Mucosa of descending colon (tissue), 3 donors: ENCODE data around the gene VPREB1. TPM values are rescaled to one million over a fixed set of nuclear protein-coding genes. Genes with fewer than 3 reads are reported as not detected.

Experiments
- ATAC-seq: fragments of 200-7000 bp; cut with Tn5 transposase; one replicate; pipeline ENCODE4 v1.9.1; 2020; ENCODE audit warnings: mild to moderate bottlenecking, moderate library complexity
- DNase-seq, 3 donors: peaks; one replicate each; pipeline ENCODE4 v3.0.0-alpha.2; 2020
- H3K36me3 ChIP-seq: fragments of 200-600 bp; one replicate; pipeline ENCODE4 v1.8.0; 2021; ENCODE audit warnings: low read depth, mild to moderate bottlenecking
- H3K4me1 ChIP-seq: fragments of 200-600 bp; one replicate; pipeline ENCODE4 v1.8.0; 2021; ENCODE audit warnings: low read depth, mild to moderate bottlenecking
- H3K4me3 ChIP-seq: fragments of 200-600 bp; one replicate; pipeline ENCODE4 v1.8.0; 2021; ENCODE audit warnings: mild to moderate bottlenecking
- H3K9me3 ChIP-seq: fragments of 200-600 bp; one replicate; pipeline ENCODE4 v1.8.0; 2021; ENCODE audit warnings: mild to moderate bottlenecking
- intact Hi-C, 2 donors: fragments of 100-400 bp; cut with DNase I in 1 of 2; cut with micrococcal nuclease in 1 of 2; formaldehyde crosslinking; loops; one replicate each; pipeline versions ENCODE4 v1.11.0 to v1.11.1; 2022; cut with DNase I, micrococcal nuclease
- long read RNA-seq, 2 donors: library from polyadenylated mRNA; unstranded; transcript quantifications; one replicate each; pipeline ENCODE4 v2.0.0, GENCODE V29; 2019 to 2021
- total RNA-seq, 3 donors: library from RNA; stranded (reverse); fragmentation: NEBNext Ultra II Directional in 2 of 3; extraction: Animal tissue kit (Norgen Biotek cat#: 25700) in 2 of 3; gene quantifications; one replicate each; pipeline versions ENCODE4 v1.2.1 to v1.2.4, GENCODE V29; 2021 to 2023
- TF ChIP-seq, protein P1 (sequence below): fragments of 200-600 bp; IDR thresholded peaks from one replicate; pipeline ENCODE4 v1.8.0; 2022; ENCODE audit warnings: antibody characterized with exemption, mild to moderate bottlenecking
- donor health status: DM: no; HTN: no; CAD: no; lungs with moderate emphysema.
- donor health status: DM: no; HTN: no; CAD: no.
- donor health status: DM: no; HTN: yes; CAD: no.

The VPREB1 gene, protein sequence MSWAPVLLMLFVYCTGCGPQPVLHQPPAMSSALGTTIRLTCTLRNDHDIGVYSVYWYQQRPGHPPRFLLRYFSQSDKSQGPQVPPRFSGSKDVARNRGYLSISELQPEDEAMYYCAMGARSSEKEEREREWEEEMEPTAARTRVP
- total RNA-seq, result not detected
- long read RNA-seq, donor 1, result 0 reads
- long read RNA-seq, donor 2, result 0 reads

DNA sequence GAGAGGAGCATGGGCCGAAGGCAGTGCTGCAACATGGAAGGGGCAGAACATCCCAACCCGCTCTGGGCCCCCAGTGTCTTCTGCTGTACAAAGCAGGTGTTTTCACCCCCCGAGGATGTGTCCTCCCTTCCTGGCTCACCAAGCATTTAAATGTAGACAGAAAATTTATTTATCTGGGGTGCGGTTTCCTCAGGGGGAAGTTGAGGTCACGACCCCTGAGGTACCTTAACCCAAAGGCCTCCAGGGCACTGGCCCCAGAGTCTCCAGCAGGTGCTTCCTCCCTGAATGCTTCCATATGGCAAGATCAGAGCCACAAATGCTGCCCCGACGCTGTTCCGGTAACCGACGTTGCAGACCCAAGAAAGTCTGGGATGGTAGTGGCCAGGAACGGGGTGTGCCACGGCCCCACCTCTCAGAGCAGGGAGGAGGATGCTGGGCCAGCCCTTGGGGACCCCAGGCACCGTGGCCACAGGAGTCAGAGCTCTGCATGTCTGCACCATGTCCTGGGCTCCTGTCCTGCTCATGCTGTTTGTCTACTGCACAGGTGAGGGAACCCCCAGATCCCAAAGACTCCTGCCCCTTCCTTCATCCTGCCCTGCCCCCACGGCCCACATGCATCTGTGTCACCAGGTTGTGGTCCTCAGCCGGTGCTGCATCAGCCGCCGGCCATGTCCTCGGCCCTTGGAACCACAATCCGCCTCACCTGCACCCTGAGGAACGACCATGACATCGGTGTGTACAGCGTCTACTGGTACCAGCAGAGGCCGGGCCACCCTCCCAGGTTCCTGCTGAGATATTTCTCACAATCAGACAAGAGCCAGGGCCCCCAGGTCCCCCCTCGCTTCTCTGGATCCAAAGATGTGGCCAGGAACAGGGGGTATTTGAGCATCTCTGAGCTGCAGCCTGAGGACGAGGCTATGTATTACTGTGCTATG is at the start of gene VPREB1:
Gene VPREB1, plus strand, starts transcription at position 471 of the 935 bp plus-strand sequence. Its CDS starts 28 bp downstream, at position 499.
- ATAC-seq (no peak), DNase-seq (no peak)
- intact Hi-C loops, result no loop called here
- TF ChIP-seq, protein P1, sequence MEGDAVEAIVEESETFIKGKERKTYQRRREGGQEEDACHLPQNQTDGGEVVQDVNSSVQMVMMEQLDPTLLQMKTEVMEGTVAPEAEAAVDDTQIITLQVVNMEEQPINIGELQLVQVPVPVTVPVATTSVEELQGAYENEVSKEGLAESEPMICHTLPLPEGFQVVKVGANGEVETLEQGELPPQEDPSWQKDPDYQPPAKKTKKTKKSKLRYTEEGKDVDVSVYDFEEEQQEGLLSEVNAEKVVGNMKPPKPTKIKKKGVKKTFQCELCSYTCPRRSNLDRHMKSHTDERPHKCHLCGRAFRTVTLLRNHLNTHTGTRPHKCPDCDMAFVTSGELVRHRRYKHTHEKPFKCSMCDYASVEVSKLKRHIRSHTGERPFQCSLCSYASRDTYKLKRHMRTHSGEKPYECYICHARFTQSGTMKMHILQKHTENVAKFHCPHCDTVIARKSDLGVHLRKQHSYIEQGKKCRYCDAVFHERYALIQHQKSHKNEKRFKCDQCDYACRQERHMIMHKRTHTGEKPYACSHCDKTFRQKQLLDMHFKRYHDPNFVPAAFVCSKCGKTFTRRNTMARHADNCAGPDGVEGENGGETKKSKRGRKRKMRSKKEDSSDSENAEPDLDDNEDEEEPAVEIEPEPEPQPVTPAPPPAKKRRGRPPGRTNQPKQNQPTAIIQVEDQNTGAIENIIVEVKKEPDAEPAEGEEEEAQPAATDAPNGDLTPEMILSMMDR, result no peak
- Histone ChIP-seq H3K4me3 (no peak within 1 kb of the TSS), H3K4me1 (no peaks in the 10 kb centered on the region), H3K36me3 (no peaks in the 10 kb centered on the region), H3K9me3 (no peaks in the 10 kb centered on the region)

DNA sequence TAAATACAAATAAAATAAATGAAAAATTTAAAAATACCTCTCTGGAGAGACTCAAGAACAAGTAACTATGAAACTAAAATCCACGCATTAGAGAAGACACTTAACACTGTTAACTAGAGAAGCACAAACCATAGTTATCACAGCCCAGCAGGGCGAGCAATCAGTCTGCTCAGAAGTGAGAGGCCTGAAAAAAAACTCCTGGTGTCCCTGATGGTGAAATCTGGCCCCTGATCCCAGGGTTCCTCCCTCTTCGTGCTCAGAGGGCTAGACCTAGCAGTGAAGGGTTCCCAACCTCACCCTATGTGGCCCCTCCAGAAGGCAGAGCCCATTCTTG is 49.7 kb upstream of the VPREB1 start:
- TF ChIP-seq, protein P1, result no peak
- no peaks in the 10 kb centered on the region for H3K9me3 ChIP-seq
- no peak overlapping the region for H3K4me3 ChIP-seq
- DNase-seq (no peak), ATAC-seq (no peak)
- no peaks in the 10 kb centered on the region for H3K36me3 ChIP-seq
- intact Hi-C loops, result no loop called here
- H3K4me1 ChIP-seq, result no peaks in the 10 kb centered on the region

DNA sequence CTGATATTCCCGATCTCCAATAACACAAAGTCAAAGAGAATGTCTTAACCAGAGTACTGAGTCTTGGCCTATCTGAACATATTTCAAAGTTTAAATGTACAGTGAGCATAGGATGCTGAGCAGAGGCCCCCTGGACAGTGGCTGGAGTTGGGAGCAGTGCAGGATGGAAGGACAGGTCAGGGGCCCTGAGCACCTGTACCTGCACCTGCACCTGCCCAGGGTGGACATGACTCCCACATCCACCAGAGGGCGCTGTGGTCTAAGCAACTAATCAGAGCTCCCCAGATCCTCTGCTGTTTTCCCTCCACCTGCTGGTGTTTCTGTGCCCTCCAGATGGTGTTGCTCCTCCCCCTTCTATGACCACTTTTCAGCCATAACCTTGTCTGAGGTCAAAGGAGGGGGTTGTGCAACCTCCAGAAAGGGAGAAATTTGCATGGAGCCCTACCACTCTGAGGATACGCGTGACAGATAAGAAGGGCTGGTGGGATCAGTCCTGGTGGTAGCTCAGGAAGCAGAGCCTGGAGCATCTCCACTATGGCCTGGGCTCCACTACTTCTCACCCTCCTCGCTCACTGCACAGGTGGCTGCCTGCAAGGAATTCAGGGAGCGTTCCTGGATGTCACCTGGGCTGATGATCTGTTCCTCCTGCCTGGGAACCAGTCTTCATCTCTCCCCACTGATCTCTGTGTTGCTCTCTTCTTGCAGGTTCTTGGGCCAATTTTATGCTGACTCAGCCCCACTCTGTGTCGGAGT is 49.1 kb upstream of the VPREB1 start:
- no peaks in the 10 kb centered on the region for H3K36me3 ChIP-seq
- H3K4me1 ChIP-seq, result no peaks in the 10 kb centered on the region
- DNase-seq (peak; percentile 73 to 89 (median 78)), ATAC-seq (peak; percentile 97)
- intact Hi-C loops, result no loop called here
- no peak overlapping the region for H3K4me3 ChIP-seq
- H3K9me3 ChIP-seq, result no peaks in the 10 kb centered on the region
- TF ChIP-seq, protein P1, result peak; percentile 87

DNA sequence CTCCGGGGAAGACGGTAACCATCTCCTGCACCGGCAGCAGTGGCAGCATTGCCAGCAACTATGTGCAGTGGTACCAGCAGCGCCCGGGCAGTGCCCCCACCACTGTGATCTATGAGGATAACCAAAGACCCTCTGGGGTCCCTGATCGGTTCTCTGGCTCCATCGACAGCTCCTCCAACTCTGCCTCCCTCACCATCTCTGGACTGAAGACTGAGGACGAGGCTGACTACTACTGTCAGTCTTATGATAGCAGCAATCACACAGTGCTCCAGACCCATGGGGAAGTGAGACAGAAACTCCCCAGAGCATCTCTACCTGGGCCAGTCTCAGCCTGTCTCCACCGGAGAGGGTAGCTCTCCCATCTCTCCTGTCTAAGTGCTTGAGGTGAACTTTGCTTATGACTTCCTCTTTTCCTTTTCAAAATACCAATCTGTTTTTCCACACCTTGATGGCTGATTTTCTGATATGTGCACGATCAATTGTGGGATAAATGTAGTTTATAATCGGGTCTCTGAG is 48.5 kb upstream of the VPREB1 start:
- Histone ChIP-seq H3K36me3 (no peaks in the 10 kb centered on the region), H3K4me3 (no peak overlapping the region), H3K9me3 (no peaks in the 10 kb centered on the region), H3K4me1 (no peaks in the 10 kb centered on the region)
- TF ChIP-seq, protein P1, result no peak
- intact Hi-C loops, result no loop called here
- ATAC-seq (peak; percentile 68), DNase-seq (no peak)

DNA sequence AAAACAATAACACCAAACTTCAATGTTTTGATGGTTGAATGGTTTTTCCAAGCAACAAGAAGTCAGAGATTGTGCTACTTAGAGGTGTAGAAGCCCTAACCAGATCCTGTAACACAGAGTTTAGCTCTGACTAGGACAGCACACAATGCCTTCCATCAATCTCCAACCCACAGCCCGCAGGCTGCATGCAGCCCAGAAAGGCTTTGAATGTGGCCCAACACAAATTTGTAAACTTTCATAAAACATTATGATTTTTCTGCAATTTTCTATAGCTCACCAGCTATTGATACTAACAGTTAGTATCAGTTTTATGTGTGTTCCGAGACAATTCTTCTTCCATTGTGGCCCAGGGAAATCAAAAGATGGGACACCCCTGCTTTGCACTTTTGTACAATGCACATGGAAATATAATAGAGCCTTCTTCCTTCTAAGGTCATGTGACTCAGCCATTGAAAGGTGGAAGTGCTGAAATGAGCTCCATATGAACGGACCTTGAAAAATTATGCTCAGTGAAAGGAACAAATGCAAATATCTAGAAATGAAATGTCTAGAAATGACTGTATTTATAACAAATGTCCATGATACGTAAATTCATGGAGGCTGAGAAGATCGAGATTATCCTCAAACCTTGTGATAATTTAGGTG is 47.6 kb upstream of the VPREB1 start:
- DNase-seq (no peak), ATAC-seq (no peak)
- intact Hi-C loops, result no loop called here
- H3K4me3 ChIP-seq, result no peak overlapping the region
- TF ChIP-seq, protein P1, result no peak
- H3K4me1 ChIP-seq, result no peaks in the 10 kb centered on the region
- H3K36me3 ChIP-seq, result no peaks in the 10 kb centered on the region
- no peaks in the 10 kb centered on the region for H3K9me3 ChIP-seq
